ENCODE data around the gene ATP6V1B1.

Gene ATP6V1B1

DNA sequence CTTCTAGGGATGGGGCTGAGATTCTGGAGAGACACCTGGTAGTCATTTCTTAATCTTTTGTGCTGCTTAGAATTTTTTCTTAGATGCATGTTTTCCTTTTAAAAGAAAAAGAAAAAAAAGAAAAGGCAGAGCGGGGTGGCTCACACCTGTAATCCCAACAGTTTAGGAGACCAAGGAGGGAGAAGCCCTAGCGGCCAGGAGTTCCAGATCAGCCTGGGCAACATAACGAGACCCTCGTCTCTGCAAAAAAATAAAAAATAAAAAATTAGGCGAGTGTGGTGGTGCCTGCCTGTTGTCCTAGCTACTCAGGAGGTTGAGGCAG, 46.0 kb upstream of the ATP6V1B1 start:
- Histone ChIP-seq H3K4me1 (ENCODE audit: control extremely low read depth in 1 of 4, control insufficient read depth in 4 of 4, insufficient read depth in 4 of 4, low read length in 3 of 4) (peaks cover 0 to 22% (median 15%) of the 10 kb centered on the region in 4 experiments), H3K27ac (ENCODE audit: insufficient read depth in 1 of 2, low read depth in 1 of 2, low read length in 2 of 2, poor library complexity in 1 of 2, severe bottlenecking in 2 of 2) (no peak overlapping the region), H3K9me3 (ENCODE audit: control extremely low read depth in 1 of 5, control insufficient read depth in 4 of 5, insufficient read depth in 2 of 5, low read depth in 1 of 5, low read length in 4 of 5) (no peaks in the 10 kb centered on the region), H3K4me3 (ENCODE audit: control insufficient read depth in 1 of 7, extremely low read depth in 1 of 7, insufficient read depth in 4 of 7, low read depth in 2 of 7, low read length in 6 of 7) (no peak overlapping the region), H3K27me3 (replicated peaks in 2 of 5; ENCODE audit: control insufficient read depth in 4 of 5, insufficient read depth in 5 of 5, low read length in 4 of 5) (peaks cover 11 to 99% (median 59%) of the 10 kb centered on the region in 5 experiments), H3K36me3 (ENCODE audit: control insufficient read depth in 4 of 4, insufficient read depth in 4 of 4, low read length in 3 of 4) (no peaks in the 10 kb centered on the region)
- CTCF ChIA-PET = interaction anchor here (1.1 to 1.8 kb wide), 2 partner anchors 19 to 32 kb away, joined by 3 to 4 read pairs; no protein-coding TSS in a partner anchor
- WGBS (ENCODE audit: insufficient coverage) = 20% methylated on average over 3 of the region's 5 CpGs
- POLR2A ChIA-PET = no interaction called here
- no peak for DNase-seq

DNA sequence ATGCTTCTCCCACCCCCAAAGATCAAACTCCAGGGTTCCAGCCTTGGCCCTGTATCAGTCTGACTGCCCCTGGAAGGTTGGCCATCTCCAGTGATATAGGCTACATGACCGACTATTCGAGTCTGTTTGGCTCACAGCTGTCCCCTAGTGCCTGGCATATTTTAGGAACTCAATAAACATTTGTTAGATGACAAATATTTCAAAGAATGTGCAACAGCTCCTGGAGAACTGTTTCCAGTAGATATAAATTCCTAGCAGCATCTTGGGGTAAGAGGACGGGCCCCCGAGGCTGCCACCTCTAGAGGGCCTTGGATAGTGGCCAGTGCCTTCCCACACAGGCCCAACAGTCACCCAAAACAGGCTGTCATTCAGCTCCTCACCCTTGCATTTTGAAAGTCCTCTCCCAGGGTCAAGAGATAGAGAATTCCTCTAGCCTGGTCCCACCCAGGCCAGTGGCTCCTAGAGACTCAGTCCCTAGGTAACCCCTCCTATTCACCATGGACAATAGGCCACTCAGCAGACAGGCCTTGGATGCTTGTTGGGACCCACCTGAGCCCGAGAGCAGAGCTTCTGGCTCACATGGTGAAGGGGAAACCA, 45.1 kb upstream of the ATP6V1B1 start:
- no peaks in the 10 kb centered on the region for H3K9me3 ChIP-seq (ENCODE audit: control extremely low read depth in 1 of 5, control insufficient read depth in 4 of 5, insufficient read depth in 2 of 5, low read depth in 1 of 5, low read length in 4 of 5)
- ChIA-PET CTCF (interaction anchor here (1.8 kb wide), 1 partner anchor 20 kb away, joined by 4 read pairs; no protein-coding TSS in a partner anchor), POLR2A (no interaction called here)
- WGBS (ENCODE audit: insufficient coverage) = 44% methylated on average over 4 of the region's 5 CpGs
- no peak overlapping the region for H3K27ac ChIP-seq (ENCODE audit: insufficient read depth in 1 of 2, low read depth in 1 of 2, low read length in 2 of 2, poor library complexity in 1 of 2, severe bottlenecking in 2 of 2)
- peaks cover 11 to 100% (median 57%) of the 10 kb centered on the region in 5 experiments for H3K27me3 ChIP-seq (replicated peaks in 2 of 5; ENCODE audit: control insufficient read depth in 4 of 5, insufficient read depth in 5 of 5, low read length in 4 of 5)
- H3K36me3 ChIP-seq (ENCODE audit: control insufficient read depth in 4 of 4, insufficient read depth in 4 of 4, low read length in 3 of 4) = no peaks in the 10 kb centered on the region
- DNase-seq = no peak
- H3K4me3 ChIP-seq (ENCODE audit: control insufficient read depth in 1 of 7, extremely low read depth in 1 of 7, insufficient read depth in 4 of 7, low read depth in 2 of 7, low read length in 6 of 7) = no peak overlapping the region
- H3K4me1 ChIP-seq (ENCODE audit: control extremely low read depth in 1 of 4, control insufficient read depth in 4 of 4, insufficient read depth in 4 of 4, low read length in 3 of 4) = peaks cover 0 to 22% (median 15%) of the 10 kb centered on the region in 4 experiments

DNA sequence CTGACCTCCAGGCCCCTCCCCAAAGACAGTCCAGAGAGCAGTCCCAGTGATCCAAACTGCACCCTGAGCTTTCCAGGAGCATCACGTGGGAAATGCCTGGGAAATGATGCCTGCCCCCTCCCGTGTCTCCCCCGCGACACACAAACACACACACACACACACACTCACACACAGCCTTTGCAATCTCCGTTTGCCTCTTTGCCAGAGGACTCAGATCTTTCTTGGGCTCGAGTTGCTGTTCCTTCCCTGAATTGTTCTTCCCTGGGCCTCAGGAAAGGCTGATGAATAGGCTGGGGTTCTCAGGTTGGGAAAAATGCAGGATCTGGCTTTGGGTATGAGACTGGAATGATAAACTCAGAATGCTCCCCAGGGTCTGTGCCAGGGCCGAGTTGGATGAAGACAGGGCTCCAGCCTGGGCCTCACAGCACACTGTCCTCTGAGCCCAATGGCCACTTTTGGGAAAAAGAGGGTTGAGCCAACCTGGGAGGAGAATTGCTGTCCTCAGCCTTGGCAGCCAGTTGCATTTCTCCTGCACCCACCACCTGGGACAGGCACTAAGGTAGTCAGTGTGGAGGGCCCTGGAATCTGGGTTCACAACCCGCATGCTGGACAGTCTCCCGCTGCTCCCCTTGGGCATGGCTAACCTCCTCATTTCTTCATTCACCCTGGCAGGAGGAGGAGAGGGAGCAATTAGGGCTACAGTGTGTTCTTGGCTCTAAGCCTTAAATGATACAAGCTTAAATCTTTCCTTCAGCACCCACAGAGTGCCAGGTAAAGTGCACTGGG, 43.9 kb upstream of the ATP6V1B1 start:
- H3K4me3 ChIP-seq (ENCODE audit: control insufficient read depth in 1 of 7, extremely low read depth in 1 of 7, insufficient read depth in 4 of 7, low read depth in 2 of 7, low read length in 6 of 7) = no peak overlapping the region
- H3K27ac ChIP-seq (ENCODE audit: insufficient read depth in 1 of 2, low read depth in 1 of 2, low read length in 2 of 2, poor library complexity in 1 of 2, severe bottlenecking in 2 of 2) = no peak overlapping the region
- ChIA-PET POLR2A (no interaction called here), CTCF (interaction anchor here (1.2 to 1.6 kb wide), 2 partner anchors 8 to 22 kb away, joined by 5 read pairs; no protein-coding TSS in a partner anchor)
- no peaks in the 10 kb centered on the region for H3K9me3 ChIP-seq (ENCODE audit: control extremely low read depth in 1 of 5, control insufficient read depth in 4 of 5, insufficient read depth in 2 of 5, low read depth in 1 of 5, low read length in 4 of 5)
- no peak for DNase-seq
- whole genome bisulfite sequencing (ENCODE audit: insufficient coverage) = 39% methylated on average over 7 of the region's 9 CpGs
- no peaks in the 10 kb centered on the region for H3K36me3 ChIP-seq (ENCODE audit: control insufficient read depth in 4 of 4, insufficient read depth in 4 of 4, low read length in 3 of 4)
- peaks cover 2 to 100% (median 56%) of the 10 kb centered on the region in 5 experiments for H3K27me3 ChIP-seq (replicated peaks in 2 of 5; ENCODE audit: control insufficient read depth in 4 of 5, insufficient read depth in 5 of 5, low read length in 4 of 5)
- peaks cover 0 to 22% (median 15%) of the 10 kb centered on the region in 4 experiments for H3K4me1 ChIP-seq (ENCODE audit: control extremely low read depth in 1 of 4, control insufficient read depth in 4 of 4, insufficient read depth in 4 of 4, low read length in 3 of 4)

DNA sequence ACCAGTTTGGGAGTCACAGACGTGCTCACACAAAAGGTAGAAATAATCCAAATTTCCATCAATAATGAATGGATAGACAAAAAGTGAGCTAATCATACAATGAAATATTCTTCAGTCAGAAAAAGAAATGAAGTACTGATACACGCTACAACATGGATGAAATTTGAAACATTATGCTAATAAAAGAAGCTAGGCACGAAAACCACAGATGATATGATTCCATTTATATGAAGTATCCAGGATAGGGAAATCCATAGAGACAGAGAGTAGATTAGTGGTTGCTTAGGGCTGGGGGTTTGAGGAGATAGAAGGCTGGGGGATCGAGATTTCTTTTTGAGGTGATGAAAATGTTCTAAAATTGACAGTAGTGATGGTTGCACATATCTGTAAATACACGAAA, 43.0 kb upstream of the ATP6V1B1 start:
- POLR2A ChIA-PET = no interaction called here
- H3K36me3 ChIP-seq (ENCODE audit: control insufficient read depth in 4 of 4, insufficient read depth in 4 of 4, low read length in 3 of 4) = no peaks in the 10 kb centered on the region
- H3K9me3 ChIP-seq (ENCODE audit: control extremely low read depth in 1 of 5, control insufficient read depth in 4 of 5, insufficient read depth in 2 of 5, low read depth in 1 of 5, low read length in 4 of 5) = no peaks in the 10 kb centered on the region
- peaks cover 0 to 17% (median 9%) of the 10 kb centered on the region in 4 experiments for H3K4me1 ChIP-seq (ENCODE audit: control extremely low read depth in 1 of 4, control insufficient read depth in 4 of 4, insufficient read depth in 4 of 4, low read length in 3 of 4)
- WGBS (ENCODE audit: insufficient coverage) = 83% methylated on average over 2 of the region's 5 CpGs
- H3K4me3 ChIP-seq (ENCODE audit: control insufficient read depth in 1 of 7, extremely low read depth in 1 of 7, insufficient read depth in 4 of 7, low read depth in 2 of 7, low read length in 6 of 7) = no peak overlapping the region
- H3K27ac ChIP-seq (ENCODE audit: insufficient read depth in 1 of 2, low read depth in 1 of 2, low read length in 2 of 2, poor library complexity in 1 of 2, severe bottlenecking in 2 of 2) = no peak overlapping the region
- CTCF ChIA-PET = interaction anchor here (1.2 to 2.0 kb wide), 3 partner anchors 9 to 23 kb away, joined by 5 to 6 read pairs (median 5); no protein-coding TSS in a partner anchor
- H3K27me3 ChIP-seq (replicated peaks in 2 of 5; ENCODE audit: control insufficient read depth in 4 of 5, insufficient read depth in 5 of 5, low read length in 4 of 5) = peaks cover 0 to 100% (median 59%) of the 10 kb centered on the region in 5 experiments
- DNase-seq = no peak

DNA sequence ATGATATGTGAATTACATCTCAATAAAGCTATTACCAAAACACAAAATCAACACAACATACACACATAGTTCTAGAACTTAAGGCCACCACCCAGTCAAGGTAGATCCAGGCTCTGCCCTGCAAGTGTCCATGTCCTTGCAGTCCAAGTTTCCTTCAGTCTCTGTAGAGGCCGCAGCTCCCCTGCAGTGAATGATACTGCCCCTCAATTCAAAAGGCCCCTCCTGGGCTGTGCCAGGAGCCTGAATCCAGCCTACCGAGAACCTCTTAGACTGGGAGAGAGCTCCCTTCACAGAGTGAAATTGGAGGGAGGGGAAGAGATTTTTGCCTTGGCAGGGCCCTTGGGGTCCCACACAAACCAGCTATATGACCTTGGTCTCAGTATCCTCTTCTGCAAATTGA, 42.5 kb upstream of the ATP6V1B1 start:
- Histone ChIP-seq H3K4me3 (ENCODE audit: control insufficient read depth in 1 of 7, extremely low read depth in 1 of 7, insufficient read depth in 4 of 7, low read depth in 2 of 7, low read length in 6 of 7) (no peak overlapping the region), H3K27me3 (replicated peaks in 2 of 5; ENCODE audit: control insufficient read depth in 4 of 5, insufficient read depth in 5 of 5, low read length in 4 of 5) (peaks cover 0 to 100% (median 59%) of the 10 kb centered on the region in 5 experiments), H3K27ac (ENCODE audit: insufficient read depth in 1 of 2, low read depth in 1 of 2, low read length in 2 of 2, poor library complexity in 1 of 2, severe bottlenecking in 2 of 2) (no peak overlapping the region), H3K4me1 (ENCODE audit: control extremely low read depth in 1 of 4, control insufficient read depth in 4 of 4, insufficient read depth in 4 of 4, low read length in 3 of 4) (peaks cover 0 to 14% (median 6%) of the 10 kb centered on the region in 4 experiments), H3K36me3 (ENCODE audit: control insufficient read depth in 4 of 4, insufficient read depth in 4 of 4, low read length in 3 of 4) (no peaks in the 10 kb centered on the region), H3K9me3 (ENCODE audit: control extremely low read depth in 1 of 5, control insufficient read depth in 4 of 5, insufficient read depth in 2 of 5, low read depth in 1 of 5, low read length in 4 of 5) (no peaks in the 10 kb centered on the region)
- 83% methylated on average over 1 of the region's 2 CpGs for WGBS (ENCODE audit: insufficient coverage)
- DNase-seq = no peak
- POLR2A ChIA-PET = no interaction called here
- CTCF ChIA-PET = interaction anchor here (1.2 to 2.0 kb wide), 3 partner anchors 9 to 24 kb away, joined by 5 to 6 read pairs (median 5); no protein-coding TSS in a partner anchor

DNA sequence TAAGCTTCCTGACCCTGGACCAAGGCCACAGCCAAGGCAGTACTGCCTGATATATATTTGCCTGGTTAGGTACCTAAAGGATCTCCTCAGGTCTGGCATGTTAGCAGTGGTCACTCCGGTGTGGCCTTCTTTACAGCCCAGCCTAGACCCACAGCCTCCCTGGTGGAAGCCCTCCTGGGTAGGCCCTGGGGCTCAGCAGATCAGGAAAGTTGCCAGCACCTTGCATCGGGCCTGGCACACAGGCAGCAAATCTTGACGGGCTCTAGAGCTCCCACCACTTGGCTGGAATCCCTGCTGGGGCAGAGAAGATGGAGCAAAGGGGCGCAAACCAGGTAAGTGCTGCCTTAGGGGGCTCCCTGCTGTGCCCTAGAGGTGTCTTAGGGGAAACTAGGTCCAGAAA, 40.9 kb upstream of the ATP6V1B1 start:
- no peak for DNase-seq
- H3K36me3 ChIP-seq (ENCODE audit: control insufficient read depth in 4 of 4, insufficient read depth in 4 of 4, low read length in 3 of 4) = no peaks in the 10 kb centered on the region
- H3K4me3 ChIP-seq (ENCODE audit: control insufficient read depth in 1 of 7, extremely low read depth in 1 of 7, insufficient read depth in 4 of 7, low read depth in 2 of 7, low read length in 6 of 7) = no peak overlapping the region
- no peak overlapping the region for H3K27ac ChIP-seq (ENCODE audit: insufficient read depth in 1 of 2, low read depth in 1 of 2, low read length in 2 of 2, poor library complexity in 1 of 2, severe bottlenecking in 2 of 2)
- peaks cover 11 to 100% (median 62%) of the 10 kb centered on the region in 5 experiments for H3K27me3 ChIP-seq (replicated peaks in 2 of 5; ENCODE audit: control insufficient read depth in 4 of 5, insufficient read depth in 5 of 5, low read length in 4 of 5)
- WGBS (ENCODE audit: insufficient coverage) = 81% methylated on average over 3 of the region's 4 CpGs
- ChIA-PET CTCF (interaction anchor here (0.9 to 2.0 kb wide), 6 partner anchors 10 to 23 kb away, joined by 3 to 6 read pairs (median 4); no protein-coding TSS in a partner anchor), POLR2A (no interaction called here)
- H3K9me3 ChIP-seq (ENCODE audit: control extremely low read depth in 1 of 5, control insufficient read depth in 4 of 5, insufficient read depth in 2 of 5, low read depth in 1 of 5, low read length in 4 of 5) = no peaks in the 10 kb centered on the region
- peaks cover 0 to 6% (median 3%) of the 10 kb centered on the region in 4 experiments for H3K4me1 ChIP-seq (ENCODE audit: control extremely low read depth in 1 of 4, control insufficient read depth in 4 of 4, insufficient read depth in 4 of 4, low read length in 3 of 4)

DNA sequence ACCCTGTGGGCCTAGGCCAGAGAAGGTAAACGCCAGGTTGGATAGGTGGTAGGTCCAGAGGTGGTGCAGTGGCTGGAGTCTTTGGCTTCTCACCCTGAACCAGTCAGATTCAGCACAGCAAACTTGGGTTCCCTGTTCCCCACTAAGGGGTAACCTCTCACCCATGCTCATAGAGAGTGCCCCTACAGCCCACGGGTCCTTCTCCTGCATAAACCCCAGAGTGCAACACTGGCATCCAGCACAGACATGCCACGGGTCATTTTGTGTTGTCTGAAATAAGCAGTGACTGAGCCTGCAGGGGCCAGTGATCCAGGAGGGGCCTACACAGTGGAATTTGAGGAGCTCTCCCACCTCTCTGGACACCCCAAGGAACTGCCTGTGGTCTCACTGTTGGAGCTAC, 40.5 kb upstream of the ATP6V1B1 start:
- POLR2A ChIA-PET = no interaction called here
- Histone ChIP-seq H3K27me3 (replicated peaks in 2 of 5; ENCODE audit: control insufficient read depth in 4 of 5, insufficient read depth in 5 of 5, low read length in 4 of 5) (peaks cover 11 to 100% (median 62%) of the 10 kb centered on the region in 5 experiments), H3K36me3 (ENCODE audit: control insufficient read depth in 4 of 4, insufficient read depth in 4 of 4, low read length in 3 of 4) (no peaks in the 10 kb centered on the region), H3K9me3 (ENCODE audit: control extremely low read depth in 1 of 5, control insufficient read depth in 4 of 5, insufficient read depth in 2 of 5, low read depth in 1 of 5, low read length in 4 of 5) (no peaks in the 10 kb centered on the region), H3K4me1 (ENCODE audit: control extremely low read depth in 1 of 4, control insufficient read depth in 4 of 4, insufficient read depth in 4 of 4, low read length in 3 of 4) (peaks cover 0 to 9% (median 4%) of the 10 kb centered on the region in 4 experiments), H3K27ac (ENCODE audit: insufficient read depth in 1 of 2, low read depth in 1 of 2, low read length in 2 of 2, poor library complexity in 1 of 2, severe bottlenecking in 2 of 2) (no peak overlapping the region), H3K4me3 (ENCODE audit: control insufficient read depth in 1 of 7, extremely low read depth in 1 of 7, insufficient read depth in 4 of 7, low read depth in 2 of 7, low read length in 6 of 7) (no peak overlapping the region)
- 75% methylated on average over 3 of the region's 3 CpGs for WGBS (ENCODE audit: insufficient coverage)
- no peak for DNase-seq
- CTCF ChIA-PET = interaction anchor here (1.0 to 1.6 kb wide), 6 partner anchors 12 to 53 kb away, joined by 3 to 6 read pairs (median 4); no protein-coding TSS in a partner anchor
